CD4-positive, alpha-beta T cell (primary cell): ENCODE data around the gene PHF3. TPM values are rescaled to one million over a fixed set of nuclear protein-coding genes. Genes with fewer than 3 reads are reported as not detected.
"Not testable (repeated sequence)": the region's sequence is repeated elsewhere in the genome, so short reads cannot be mapped to it uniquely, and the experiment has no call there.

ENCODE experiments used
- ATAC-seq: fragments of 200-7000 bp; cut with Tn5 transposase; one replicate; pipeline ENCODE4 v1.10.0; 2022; ENCODE audit warnings: mild to moderate bottlenecking; ENCODE audit not compliant: poor library complexity
- CTCF ChIA-PET: fragments of 350-600 bp; sonication (Branson Sonifier 250); formaldehyde crosslinking; loops from one replicate; lab custom pipeline; 2021; ENCODE audit warnings: antibody characterized with exemption, inconsistent platforms; lab: Charles Lee
- POLR2A ChIA-PET: fragments of 350-600 bp; sonication (Branson Sonifier 250); formaldehyde crosslinking; loops from one replicate; lab custom pipeline; 2021; ENCODE audit warnings: antibody characterized with exemption, inconsistent platforms; lab: Charles Lee
- DNase-seq, 14 experiments: peaks; one replicate each; pipeline ENCODE4 v3.0.0-alpha.2; 2013 to 2020; ENCODE audit warnings: mixed read lengths in 2 of 14
- H3K27ac ChIP-seq, 2 donors: one replicate each; pipeline versions ENCODE4 v1.5.1 to v1.7.0; 2013; ENCODE audit warnings: low read length in 2 of 2, low read depth in 1 of 2, mild to moderate bottlenecking in 1 of 2
- H3K27me3 ChIP-seq, 2 experiments: 1 replicate in 1 of 2; 2 replicates in 1 of 2; pipeline versions ENCODE4 v1.6.1 to v1.7.0; 2013; ENCODE audit warnings: low read length in 2 of 2, control low read depth in 1 of 2, mild to moderate bottlenecking in 1 of 2, moderate library complexity in 1 of 2; ENCODE audit not compliant: insufficient read depth in 2 of 2, control insufficient read depth in 1 of 2
- H3K36me3 ChIP-seq: one replicate; pipeline ENCODE4 v1.6.1; 2013; ENCODE audit warnings: low read length, control low read depth; ENCODE audit not compliant: insufficient read depth
- H3K4me1 ChIP-seq: one replicate; pipeline ENCODE4 v1.6.1; 2013; ENCODE audit warnings: low read length, control low read depth; ENCODE audit not compliant: insufficient read depth
- H3K4me3 ChIP-seq: one replicate; pipeline ENCODE4 v1.5.1; 2013; ENCODE audit warnings: mild to moderate bottlenecking, low read length, moderate library complexity
- H3K9me3 ChIP-seq, 2 experiments: 1 replicate in 1 of 2; 2 replicates in 1 of 2; pipeline versions ENCODE4 v1.6.1 to v1.7.0; 2013; ENCODE audit warnings: low read length in 2 of 2, mild to moderate bottlenecking in 2 of 2, control low read depth in 1 of 2, moderate library complexity in 1 of 2; ENCODE audit not compliant: control insufficient read depth in 1 of 2, insufficient read depth in 1 of 2
- H3K27ac Mint-ChIP-seq: one replicate; pipeline ENCODE4 v1.8.0; 2020; ENCODE audit warnings: mixed read lengths
- H3K27me3 Mint-ChIP-seq: one replicate; pipeline ENCODE4 v1.8.0; 2021; ENCODE audit warnings: mixed read lengths
- H3K36me3 Mint-ChIP-seq: one replicate; pipeline ENCODE4 v1.8.0; 2021; ENCODE audit warnings: low read depth, mixed read lengths
- H3K4me1 Mint-ChIP-seq: one replicate; pipeline ENCODE4 v1.8.0; 2021; ENCODE audit warnings: low read depth, mixed read lengths
- H3K4me3 Mint-ChIP-seq: one replicate; pipeline ENCODE4 v1.8.0; 2020; ENCODE audit warnings: mild to moderate bottlenecking, mixed read lengths
- H3K9me3 Mint-ChIP-seq: one replicate; pipeline ENCODE4 v1.8.0; 2020; ENCODE audit warnings: mixed read lengths
- intact Hi-C, 2 experiments: fragments of 100-400 bp; cut with DNase I in 1 of 2; cut with micrococcal nuclease in 1 of 2; formaldehyde crosslinking; loops; one replicate each; pipeline versions ENCODE4 v1.15.1 to v1.9.0; 2023 to 2025; cut with DNase I, micrococcal nuclease
- total RNA-seq, 174 experiments: library from RNA in 2 of 174; stranded (reverse) in 2 of 174; gene quantifications; one replicate each; pipeline ENCODE4 v1.2.3 and lab custom pipeline; 2021 to 2026
- TF ChIP-seq, protein P1 (sequence below): fragments of 200-600 bp; IDR thresholded peaks from one replicate; pipeline ENCODE4 v1.8.0; 2022; ENCODE audit warnings: antibody characterized with exemption, mild to moderate bottlenecking

Gene PHF3
- total RNA-seq, 2 experiments from 2014 or later = 125 to 136 TPM

- no peaks in the 10 kb centered on the region for H3K27me3 ChIP-seq
- no peaks in the 10 kb centered on the region for H3K27me3 Mint-ChIP-seq
- H3K4me1 Mint-ChIP-seq = no peaks in the 10 kb centered on the region
- H3K9me3 Mint-ChIP-seq = no peaks in the 10 kb centered on the region
- H3K9me3 ChIP-seq = no peaks in the 10 kb centered on the region
- H3K4me3 ChIP-seq = no peak overlapping the region
- H3K36me3 Mint-ChIP-seq = peaks cover 4% of the 10 kb centered on the region
- intact Hi-C loops = no loop called here
- POLR2A ChIA-PET = no interaction called here
- no peaks in the 10 kb centered on the region for H3K36me3 ChIP-seq
- ATAC-seq (no peak), DNase-seq (no peak)
- CTCF ChIA-PET = no interaction called here
- no peak overlapping the region for H3K27ac ChIP-seq
- no peak overlapping the region for H3K27ac Mint-ChIP-seq
- no peak overlapping the region for H3K4me3 Mint-ChIP-seq
- H3K4me1 ChIP-seq = no peaks in the 10 kb centered on the region
- TF ChIP-seq, protein P1, sequence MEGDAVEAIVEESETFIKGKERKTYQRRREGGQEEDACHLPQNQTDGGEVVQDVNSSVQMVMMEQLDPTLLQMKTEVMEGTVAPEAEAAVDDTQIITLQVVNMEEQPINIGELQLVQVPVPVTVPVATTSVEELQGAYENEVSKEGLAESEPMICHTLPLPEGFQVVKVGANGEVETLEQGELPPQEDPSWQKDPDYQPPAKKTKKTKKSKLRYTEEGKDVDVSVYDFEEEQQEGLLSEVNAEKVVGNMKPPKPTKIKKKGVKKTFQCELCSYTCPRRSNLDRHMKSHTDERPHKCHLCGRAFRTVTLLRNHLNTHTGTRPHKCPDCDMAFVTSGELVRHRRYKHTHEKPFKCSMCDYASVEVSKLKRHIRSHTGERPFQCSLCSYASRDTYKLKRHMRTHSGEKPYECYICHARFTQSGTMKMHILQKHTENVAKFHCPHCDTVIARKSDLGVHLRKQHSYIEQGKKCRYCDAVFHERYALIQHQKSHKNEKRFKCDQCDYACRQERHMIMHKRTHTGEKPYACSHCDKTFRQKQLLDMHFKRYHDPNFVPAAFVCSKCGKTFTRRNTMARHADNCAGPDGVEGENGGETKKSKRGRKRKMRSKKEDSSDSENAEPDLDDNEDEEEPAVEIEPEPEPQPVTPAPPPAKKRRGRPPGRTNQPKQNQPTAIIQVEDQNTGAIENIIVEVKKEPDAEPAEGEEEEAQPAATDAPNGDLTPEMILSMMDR = no peak
These were observed 99.3 kb downstream of the PHF3 start for GRCh38 chr6:63734923-63735322.

- H3K4me3 Mint-ChIP-seq, H3K27me3 Mint-ChIP-seq, H3K27ac ChIP-seq, CTCF ChIA-PET, H3K4me1 ChIP-seq, H3K36me3 ChIP-seq, H3K27ac Mint-ChIP-seq, H3K4me3 ChIP-seq, H3K27me3 ChIP-seq, ATAC-seq, POLR2A ChIA-PET, H3K9me3 ChIP-seq, H3K36me3 Mint-ChIP-seq, H3K4me1 Mint-ChIP-seq, intact Hi-C loops, H3K9me3 Mint-ChIP-seq, DNase-seq: not testable (repeated sequence)
These were observed 102.6 kb downstream of the PHF3 start for GRCh38 chr6:63738190-63738589.

DNA sequence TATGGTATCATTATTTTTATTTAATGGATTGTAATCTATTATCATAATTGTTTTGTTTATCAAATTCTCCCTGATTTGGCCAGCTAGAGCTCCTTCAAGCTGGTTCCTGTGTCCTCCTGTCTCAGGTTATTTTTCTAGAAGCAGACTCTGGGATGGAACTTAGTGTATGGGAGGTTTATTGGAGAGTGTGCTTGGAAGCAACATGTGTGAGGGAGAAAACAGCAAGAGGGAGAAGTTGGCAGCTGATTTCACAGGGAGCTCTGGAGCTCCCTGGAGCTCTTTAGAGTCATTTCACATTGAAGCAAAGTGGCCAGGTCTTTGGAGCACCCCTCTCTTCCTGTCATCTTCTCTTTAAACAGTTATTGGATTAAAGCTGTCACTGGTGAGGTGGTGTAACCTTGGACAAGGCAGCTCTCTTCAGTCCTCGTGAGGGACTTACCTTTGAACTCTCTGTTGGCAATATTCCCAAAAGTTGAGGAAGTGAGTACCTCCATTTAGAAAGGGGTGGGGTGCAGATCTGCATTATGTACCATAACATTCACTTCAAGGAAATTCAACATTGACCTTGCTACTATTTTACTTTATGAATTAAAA lies 103.6 kb downstream of the PHF3 start:
- Histone ChIP-seq H3K36me3 (no peaks in the 10 kb centered on the region), H3K4me3 (no peak overlapping the region), H3K9me3 (no peaks in the 10 kb centered on the region), H3K27me3 (no peaks in the 10 kb centered on the region), H3K4me1 (no peaks in the 10 kb centered on the region), H3K27ac (no peak overlapping the region)
- Mint-ChIP-seq H3K27ac (no peak overlapping the region), H3K36me3 (no peaks in the 10 kb centered on the region), H3K4me3 (no peak overlapping the region), H3K4me1 (peaks cover 5% of the 10 kb centered on the region), H3K27me3 (no peaks in the 10 kb centered on the region), H3K9me3 (no peaks in the 10 kb centered on the region)
- CTCF ChIA-PET = no interaction called here
- TF ChIP-seq, protein P1 = no peak
- ATAC-seq = no peak
- intact Hi-C loops = no loop called here
- no peak for DNase-seq
- POLR2A ChIA-PET = no interaction called here

GRCh38 chr6:63740709-63741108 lies 105.1 kb downstream of the PHF3 start:
- TF ChIP-seq, protein P1 = no peak
- no peaks in the 10 kb centered on the region for H3K36me3 Mint-ChIP-seq
- no peaks in the 10 kb centered on the region for H3K9me3 Mint-ChIP-seq
- Histone ChIP-seq H3K27me3 (no peaks in the 10 kb centered on the region), H3K36me3 (no peaks in the 10 kb centered on the region), H3K9me3 (no peaks in the 10 kb centered on the region), H3K4me1 (no peaks in the 10 kb centered on the region), H3K27ac (no peak overlapping the region), H3K4me3 (no peak overlapping the region)
- no peaks in the 10 kb centered on the region for H3K27me3 Mint-ChIP-seq
- DNase-seq (no peak), ATAC-seq (no peak)
- POLR2A ChIA-PET = no interaction called here
- H3K27ac Mint-ChIP-seq = no peak overlapping the region
- CTCF ChIA-PET = no interaction called here
- H3K4me3 Mint-ChIP-seq = no peak overlapping the region
- peaks cover 5% of the 10 kb centered on the region for H3K4me1 Mint-ChIP-seq
- intact Hi-C loops = no loop called here
